ENCODE results near the gene NACA2.
"Not testable (repeated sequence)": the region's sequence is repeated elsewhere in the genome, so short reads cannot be mapped to it uniquely, and the experiment has no call there.

The NACA2 gene

DNA sequence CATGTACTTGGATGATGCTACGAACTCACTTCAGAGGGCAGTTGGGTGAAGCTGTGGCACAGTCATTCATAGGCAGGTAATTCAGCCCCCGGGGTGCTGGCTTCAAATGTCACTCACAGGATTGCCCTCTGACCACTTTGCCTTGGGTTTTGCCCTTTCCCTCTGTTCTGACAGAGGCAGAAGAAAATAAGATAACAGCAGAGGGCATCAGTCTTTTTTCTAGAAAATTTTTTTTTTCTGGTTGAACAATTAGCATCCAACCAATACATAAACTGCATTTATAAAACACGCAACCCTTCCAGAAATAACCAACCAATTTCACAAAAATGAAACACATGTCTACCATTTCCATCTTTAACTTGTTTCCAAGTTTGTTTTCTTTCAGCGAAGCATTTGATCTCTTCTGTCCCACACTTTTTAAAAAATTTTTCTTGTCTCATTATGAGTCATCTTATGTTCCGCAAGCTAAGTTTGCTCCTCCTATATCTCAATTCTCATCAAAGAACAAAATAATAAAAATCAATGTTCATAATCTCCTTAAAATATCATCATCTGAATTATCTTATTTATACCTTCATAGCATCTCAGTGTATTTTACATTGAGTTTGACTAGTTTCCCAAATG, 15.6 kb downstream of the NACA2 start:
- no peak for DNase-seq

DNA sequence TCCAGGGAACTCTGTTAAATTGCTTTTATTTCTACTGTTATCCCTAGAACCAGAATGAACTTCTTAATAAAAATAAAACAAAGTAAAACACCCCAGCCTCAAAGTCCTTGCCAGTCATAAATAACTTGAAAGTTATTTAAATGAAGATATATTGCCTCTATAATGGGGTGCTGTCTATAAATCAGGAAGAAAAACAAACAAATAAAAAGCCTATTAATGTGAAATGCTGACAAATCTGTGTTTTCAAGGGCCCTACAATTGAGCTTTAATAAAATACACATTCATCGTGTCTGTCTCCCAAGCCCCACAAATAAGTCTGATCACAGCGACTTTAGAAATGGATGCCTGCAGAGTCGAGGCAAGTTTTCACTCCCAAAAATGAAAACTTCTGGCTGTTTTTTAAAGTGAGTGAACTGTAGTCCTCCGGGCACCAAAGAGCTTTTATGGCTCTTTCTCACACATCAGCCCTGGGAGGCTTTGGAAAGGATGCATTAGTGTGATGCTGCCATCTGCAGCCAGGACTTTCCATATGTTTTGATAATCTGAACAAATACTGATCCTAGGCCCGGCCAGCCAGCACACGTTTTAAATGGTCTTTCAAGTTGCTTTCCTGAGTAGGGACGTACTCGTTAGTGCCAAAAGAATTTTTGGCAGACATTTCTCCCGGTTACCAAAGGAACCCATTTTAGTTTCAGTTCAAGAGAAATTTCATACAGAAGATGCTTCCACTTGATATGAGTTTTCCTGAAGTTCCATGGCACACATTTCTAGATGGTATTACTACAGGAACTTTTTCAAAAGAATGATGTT, 16.3 kb downstream of the NACA2 start:
- peak; percentile 15 for DNase-seq

DNA sequence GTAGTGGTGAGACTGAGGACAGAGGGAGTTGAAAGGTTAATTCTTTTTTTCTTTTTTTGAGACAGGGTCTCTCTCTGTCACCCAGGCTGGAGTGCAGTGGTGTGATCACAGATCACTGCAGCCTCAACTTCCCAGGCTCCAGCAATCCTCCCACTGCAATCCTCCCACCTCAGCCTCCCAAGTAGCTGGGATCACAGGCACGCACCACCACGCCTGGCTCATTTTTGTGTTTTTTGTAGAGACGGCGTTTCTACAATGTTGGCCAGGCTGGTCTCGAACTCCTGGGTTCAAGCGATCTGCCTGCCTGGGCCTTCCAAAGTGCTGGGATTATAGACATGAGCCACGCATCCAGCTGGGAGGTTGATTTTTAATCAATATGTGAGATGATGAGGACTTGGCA, 18.5 kb downstream of the NACA2 start:
- not testable (repeated sequence) for DNase-seq

DNA sequence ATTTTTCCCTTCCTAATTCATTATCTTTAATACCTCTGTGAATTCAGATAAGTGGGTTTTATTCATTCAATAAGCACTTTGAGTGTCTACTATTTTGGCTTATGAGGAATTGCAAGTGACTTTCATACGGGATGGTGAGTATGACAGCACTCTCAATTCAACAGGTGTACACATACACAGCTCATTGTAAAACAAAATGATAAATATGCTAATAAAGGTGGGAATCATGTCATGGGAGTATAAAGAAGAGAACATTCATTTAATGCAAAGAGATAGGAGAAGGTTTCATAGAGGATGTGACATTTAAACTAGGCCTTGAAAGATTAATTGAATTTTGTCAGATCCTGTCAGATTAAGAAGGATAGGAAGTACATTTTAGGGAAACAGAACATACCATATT, 19.4 kb downstream of the NACA2 start:
- DNase-seq = no peak

DNA sequence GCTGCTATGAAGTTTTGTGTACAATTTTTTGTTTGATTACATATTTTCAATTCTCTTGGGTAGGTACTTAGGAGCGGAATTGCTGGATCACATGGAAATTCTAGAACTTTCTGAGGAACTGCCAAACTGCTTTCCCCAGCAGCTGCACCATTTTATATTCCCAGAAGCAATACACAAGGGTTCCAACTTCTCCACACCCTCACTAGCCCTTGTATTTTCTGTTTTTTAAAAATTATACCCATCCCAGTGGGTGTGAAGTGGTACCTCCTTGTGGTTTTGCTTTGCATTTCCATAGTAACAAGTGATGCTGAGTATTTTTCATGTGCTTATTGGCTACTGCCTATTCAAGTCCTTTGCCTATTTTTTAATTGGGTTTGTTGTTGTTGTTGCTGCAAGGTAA, 20.9 kb downstream of the NACA2 start:
- DNase-seq = no peak

DNA sequence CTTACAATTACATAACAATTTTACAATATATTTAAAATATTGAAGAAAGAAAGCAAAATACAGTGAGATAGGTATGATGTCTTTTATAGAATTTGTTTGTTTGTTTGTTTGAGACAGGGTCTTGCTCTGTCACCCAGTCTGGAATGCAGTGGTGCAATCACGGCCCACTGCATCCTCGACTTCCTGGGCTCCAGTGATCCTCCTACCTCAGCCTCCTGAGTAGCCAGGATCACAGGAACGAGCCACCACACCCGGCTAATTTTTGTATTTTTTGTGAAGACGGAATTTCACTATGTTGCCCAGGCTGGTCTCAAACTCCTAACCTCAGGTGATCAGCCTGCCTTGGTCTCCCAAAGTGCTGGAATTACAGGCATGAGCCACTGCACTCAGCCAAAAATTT, 21.5 kb downstream of the NACA2 start:
- DNase-seq = not testable (repeated sequence)

DNA sequence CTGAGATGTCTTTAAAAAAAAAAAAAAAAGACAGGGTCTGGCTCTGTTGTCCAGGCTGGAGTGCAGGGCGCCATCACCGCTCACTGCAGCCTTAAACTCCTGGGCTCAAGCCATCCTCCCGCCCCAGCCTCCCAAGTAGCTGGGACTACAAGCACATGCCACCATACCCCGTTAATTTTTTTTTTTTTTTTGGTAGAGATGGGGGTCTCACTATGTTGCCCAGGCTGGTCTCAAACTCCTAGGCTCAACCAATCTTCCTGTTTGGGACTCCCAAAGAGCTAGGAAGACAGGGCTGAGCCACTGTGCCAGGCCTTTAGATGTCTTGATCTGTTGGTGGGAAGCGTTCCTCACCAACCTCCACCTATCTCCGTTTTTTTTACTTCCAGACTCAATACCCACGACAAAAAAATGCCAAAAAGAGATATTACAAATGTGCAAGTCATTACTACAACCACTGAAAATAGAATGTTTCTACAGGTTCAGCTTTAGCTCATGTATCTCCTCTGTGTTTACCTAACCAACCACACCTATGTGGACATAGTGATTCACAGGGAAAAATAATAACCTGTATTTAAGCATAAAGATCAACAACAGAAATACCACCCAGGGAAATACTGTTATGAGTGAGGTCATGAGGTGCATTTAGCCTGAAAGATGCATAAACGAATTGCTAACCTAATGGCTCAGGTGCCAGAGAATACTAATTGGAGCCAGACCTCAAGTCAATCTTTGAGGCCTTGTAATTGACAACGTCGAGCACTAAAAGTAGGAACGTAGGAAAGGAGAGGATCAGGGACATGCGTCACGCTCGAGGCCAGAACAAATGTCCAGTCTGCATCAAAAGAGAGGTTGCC, 22.6 kb downstream of the NACA2 start:
- DNase-seq = no peak

DNA sequence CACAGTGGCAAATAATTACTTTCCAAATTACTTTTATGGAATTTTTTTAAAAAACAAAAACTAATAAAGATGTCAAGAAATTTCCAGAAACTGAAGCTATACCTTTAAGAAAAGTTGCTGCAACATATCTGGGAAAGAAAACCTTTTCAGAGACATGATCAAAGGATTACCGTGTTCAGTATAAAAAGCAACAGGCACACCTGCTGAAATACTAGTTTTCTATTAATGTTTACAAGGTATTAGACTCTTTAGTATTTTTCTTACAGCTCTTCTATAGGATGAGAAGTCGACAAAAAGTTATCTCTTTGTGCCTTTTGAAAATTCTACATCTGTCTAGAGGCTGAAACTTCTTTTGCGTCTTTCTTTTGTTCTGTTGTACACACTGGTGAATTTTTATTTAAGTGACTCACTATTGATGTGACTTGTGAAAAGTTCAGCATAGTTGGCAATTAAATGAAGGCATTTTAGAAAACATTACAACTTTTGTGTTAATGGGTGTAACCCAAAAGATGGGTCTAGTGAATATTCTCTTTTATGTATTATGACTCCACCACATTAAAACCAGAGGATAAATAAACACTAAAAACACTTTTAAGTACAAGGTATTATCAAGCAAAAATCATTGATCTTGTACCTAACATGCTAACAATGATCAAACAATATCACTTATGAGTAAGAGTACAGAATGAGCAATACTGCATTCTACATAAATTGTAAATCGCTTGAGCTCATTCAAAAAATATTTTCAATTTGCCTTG, 23.8 kb downstream of the NACA2 start:
- no peak for DNase-seq

DNA sequence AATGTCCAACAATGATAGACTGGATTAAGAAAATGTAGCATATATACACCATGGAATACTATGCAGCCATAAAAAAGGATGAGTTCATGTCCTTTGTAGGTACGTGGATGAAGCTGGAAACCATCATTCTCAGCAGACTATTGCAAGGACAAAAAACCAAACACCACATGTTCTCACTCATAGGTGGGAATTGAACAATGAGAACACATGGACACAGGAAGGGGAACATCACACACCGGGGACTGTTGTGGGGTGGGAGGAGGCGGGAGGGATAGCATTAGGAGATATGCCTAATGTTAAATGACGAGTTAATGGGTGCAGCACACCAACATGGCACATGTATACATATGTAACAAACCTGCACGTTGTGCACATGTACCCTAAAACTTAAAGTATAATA, 24.6 kb downstream of the NACA2 start:
- not testable (repeated sequence) for DNase-seq

DNA sequence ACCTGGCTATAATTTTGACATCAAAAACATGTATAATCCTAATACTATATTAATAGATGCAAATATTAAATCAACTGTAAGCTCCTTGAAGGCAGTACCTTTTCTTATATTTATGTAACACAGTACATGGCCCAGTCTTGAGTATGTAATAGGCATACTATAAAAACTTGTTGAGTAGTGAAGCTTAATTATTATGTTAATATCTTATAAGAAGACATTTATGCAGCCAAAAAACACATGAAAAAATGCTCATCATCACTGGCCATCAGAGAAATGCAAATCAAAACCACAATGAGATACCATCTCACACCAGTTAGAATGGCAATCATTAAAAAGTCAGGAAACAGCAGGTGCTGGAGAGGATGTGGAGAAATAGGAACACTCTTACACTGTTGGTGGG, 25.2 kb downstream of the NACA2 start:
- not testable (repeated sequence) for DNase-seq

DNA sequence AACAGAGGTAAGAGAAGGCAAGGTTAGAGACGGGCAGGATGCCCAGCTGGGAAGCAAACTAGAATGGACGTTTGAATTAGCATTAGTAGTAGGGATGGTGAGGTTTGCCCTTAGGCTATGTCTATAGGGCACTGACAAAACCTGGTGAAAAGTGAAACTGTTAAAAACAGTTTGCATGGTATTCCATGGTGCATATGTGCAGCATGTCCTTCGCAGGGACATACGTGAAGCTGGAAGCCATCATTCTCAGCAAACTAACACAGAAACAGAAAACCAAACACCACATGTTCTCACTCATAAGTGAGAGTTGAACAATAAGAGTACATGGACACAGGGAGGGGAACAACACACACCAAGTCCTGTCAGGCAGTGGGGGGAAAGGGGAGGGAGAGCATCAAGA, 25.8 kb downstream of the NACA2 start:
- DNase-seq = no peak

DNA sequence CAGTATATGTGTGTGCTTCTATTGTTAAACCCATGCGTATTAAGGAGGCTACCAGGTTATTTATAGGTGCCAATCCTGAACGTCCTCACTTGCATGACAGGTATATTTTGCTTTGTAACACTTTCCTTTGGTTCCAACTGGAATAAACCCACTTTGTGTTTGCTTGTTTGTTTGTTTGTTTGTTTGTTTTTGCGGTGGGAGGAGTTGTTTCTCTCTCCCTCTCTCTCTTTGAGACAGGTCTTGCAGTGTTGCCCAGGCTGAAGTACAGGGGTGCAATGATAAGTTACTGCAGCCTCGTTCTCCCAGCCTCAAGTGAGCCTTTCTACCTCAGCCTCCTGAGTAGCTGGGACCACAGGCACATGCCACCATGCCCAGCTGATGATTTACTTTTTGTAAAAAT, 28.7 kb downstream of the NACA2 start:
- no peak for DNase-seq

DNA sequence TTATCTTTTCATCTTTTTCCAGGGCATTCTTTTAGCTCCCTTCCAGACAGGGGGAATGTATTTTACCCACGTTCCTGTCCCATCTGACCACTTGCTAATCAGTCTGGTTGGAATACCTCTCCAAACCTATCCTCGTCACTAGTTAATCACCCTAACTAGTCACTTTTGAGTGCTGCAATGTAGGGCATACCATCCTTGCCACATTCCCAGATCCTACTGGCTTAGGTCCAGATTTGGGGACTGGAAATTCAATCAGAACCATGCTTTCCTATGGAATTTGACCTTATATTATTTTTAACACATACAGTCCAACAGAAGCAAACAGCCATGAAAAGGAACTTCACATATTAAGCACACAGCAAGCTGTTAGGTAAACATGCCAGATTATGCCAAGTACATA, 29.7 kb downstream of the NACA2 start:
- DNase-seq = no peak

DNA sequence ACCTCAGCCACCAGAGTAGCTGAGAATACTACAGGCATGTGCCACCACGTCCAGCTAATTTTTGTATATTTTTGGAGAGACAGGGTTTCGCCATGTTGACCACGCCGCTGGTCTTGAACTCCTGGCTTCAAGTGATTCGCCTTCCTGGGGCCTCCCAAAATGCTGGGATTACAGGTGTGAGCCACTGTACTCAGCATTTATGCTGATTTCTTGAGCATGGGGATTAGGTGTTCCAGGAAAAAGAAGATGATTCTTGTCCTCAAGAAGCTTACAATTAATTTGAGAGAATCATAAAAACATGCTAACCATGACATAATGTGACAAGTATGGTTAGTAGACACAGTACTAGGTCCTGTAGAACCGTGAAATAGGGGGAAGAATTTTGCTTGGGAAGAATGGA, 30.9 kb downstream of the NACA2 start:
- DNase-seq = no peak

DNA sequence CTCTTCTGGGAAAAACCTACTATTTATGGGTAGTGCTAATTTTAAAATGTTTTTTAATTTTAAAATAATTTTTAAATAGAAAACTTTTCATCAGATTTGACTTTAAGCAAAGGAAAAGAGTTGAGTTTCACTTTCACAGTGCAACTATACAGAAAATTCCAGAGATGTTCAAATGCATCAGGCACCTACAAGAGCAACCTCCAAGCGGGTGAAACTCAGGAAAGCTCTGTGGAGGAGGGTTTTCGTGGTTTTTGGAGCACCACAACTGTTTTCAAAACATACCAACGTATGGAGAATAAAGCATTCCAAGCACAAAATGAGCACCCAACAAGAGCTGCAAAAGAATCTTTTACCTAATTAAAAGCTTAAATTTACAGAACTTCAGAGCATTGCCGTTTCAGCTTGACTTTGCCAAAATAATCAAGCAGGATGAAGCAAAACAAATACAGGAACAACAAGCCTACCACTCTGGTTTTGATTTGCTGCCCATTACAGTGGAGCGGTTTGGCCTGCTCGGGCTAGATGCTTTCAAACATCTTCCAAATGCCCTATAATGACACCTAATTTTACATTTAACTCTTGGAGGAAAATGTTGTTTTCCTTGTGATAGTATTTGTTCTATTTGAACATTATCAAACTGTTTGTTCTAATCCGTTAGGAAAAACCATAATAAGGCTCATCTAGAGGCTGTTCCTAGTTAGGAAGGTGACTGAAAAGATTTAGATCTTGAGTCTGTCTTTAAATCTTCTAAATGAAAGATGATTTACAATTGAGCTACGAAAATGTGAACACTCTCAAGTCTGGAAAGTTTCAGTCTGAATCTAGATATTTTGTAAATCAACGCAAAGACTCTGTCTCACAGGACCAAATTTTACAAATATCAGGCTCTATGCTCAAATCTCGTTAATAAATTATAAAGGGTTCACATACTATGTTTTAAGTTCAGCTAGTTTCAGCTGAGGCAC, 34.5 kb downstream of the NACA2 start:
- DNase-seq = no peak

DNA sequence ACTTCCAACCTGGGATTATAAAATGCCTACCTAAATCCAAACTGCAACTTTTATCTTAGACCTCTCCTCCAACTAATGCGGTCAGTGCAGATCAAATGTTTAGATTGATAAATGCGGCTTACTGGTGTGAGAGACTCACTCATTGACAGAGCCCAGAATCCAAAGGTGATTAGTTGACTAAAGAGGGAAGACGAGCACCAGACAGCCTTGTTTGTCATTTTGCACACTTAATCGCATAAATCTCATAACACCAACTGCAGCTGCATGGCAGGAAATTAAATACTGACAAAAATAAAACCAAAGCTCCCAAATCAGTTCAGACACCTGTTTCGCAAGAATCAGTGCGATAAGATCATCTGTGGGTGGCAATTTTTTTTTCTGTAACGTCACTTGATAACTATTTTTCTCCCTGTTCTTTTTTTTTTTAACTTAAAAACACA, 35.9 kb downstream of the NACA2 start:
- DNase-seq = no peak

DNA sequence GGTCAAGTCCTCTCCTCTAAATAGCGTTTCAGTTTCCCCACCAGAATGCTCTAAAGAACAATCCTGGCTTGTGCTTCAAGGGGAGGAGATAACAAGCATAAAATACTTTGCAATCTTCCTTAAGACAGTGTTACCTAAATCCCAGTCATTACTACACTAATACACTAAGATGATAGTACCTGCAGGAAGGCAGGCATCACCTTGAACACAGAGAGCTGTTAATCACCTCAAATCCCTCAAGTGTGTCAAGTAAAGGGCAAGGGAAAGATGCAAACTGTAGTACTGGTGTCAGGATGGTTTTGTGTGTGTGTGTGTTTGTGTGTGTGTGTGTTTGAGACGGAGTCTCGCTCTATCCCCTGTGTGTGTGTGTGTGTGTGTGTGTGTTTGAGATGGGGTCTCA, 36.8 kb downstream of the NACA2 start:
- DNase-seq = no peak

DNA sequence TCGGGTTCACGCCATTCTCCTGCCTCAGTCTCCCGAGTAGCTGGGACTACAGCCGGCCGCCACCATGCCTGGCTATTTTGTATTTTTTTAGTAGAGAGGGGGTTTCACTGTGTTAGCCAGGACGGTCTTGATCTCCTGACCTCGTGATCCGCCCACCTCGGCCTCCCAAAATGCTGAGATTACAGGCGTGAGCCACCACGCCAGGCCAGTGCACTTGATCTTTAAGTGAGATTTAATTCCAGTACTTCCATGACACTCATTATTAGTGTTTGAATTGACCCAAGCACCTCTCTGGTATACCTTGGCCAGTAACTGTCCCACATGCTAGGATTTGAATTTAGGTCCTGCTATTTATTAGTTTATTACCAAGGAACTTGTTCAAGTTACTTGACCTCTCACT, 38.5 kb downstream of the NACA2 start:
- not testable (repeated sequence) for DNase-seq

DNA sequence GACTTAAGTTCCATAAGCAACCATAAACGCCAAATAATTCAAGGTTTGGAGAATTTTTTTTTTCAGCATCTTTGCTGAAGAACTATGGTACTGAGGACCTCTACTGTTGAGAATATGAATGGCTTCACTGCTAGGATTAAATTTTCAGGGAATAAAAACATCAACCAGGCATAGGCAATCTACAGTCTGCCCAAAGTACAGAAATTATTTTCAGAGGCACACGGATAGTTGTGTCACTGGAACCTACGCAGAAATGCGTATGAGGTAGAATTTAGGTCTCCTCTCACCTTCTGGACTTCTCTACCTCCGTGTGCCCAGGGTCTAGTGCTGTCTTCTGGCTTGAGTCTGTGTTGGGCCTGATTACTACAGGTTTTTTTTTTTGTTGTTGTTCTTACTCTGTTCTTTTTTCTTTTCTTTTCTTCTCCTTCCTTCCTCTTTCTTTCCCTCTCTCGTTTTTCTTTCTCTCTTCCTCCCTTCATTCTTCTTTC, 39.7 kb downstream of the NACA2 start:
- peak; percentile 17 for DNase-seq

DNA sequence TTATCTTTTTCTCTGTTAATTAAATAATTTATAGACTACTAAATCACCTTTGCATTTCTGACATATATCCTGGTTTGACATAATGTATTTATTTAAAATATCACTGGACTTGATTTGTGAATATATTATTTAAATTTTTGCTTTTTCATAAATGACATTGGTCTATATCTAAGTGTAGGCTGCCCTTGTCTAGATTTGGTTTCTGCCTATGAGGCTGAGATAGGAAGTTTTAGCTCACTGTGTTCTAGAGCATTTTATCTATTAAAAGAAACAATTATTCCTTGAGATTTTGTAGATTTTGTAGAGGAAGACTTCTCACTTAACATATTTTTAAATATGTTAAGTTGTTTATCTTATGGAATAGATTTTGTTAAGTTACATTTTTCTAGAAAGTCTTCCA, 43.9 kb downstream of the NACA2 start:
- DNase-seq = no peak

DNA sequence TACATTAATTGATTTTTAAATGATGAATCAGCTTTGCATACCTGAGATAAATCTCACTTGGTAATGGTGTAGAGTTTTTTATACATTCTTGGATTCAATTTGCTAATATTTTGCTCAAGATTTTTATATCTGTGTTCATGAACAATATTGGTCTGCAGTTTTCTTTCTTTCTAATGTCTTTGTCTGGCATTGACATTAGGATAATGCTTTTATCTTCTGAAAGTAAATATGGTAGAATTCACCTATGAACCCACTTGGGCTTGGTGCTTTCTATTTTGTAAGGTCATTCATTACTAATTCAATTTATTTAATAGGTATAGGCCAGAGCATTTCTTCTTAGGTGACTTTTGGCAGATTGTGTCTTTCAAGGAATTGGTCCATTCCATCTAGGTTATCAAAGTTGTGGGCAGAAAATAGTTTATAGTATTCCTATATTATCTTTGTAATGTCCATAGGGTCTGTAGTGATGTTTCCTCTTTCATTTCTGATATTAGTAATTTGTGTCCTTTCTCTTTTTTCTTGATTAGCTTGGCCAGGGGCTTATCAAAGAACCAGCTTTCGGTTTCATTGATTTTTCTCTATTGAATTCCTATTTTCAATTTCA, 45.6 kb downstream of the NACA2 start:
- no peak for DNase-seq

Data from DMS79 treated with DMSO at 0.1 percent for 48 hours (cell line).